Breast epithelium (tissue), 3 donors: ENCODE measurements around the gene INCA1.

Experiments
- CTCF ChIP-seq, 3 donors: fragments of 450-650 bp; IDR thresholded peaks; one replicate each; pipeline ENCODE4 v1.5.1; 2016 to 2017; ENCODE audit warnings: antibody characterized with exemption in 3 of 3, mild to moderate bottlenecking in 3 of 3, moderate library complexity in 3 of 3
- POLR2A ChIP-seq: fragments of 450-650 bp; IDR thresholded peaks from one replicate; pipeline ENCODE4 v1.6.1; 2016; ENCODE audit warnings: antibody characterized with exemption, mild to moderate bottlenecking, moderate library complexity

DNA sequence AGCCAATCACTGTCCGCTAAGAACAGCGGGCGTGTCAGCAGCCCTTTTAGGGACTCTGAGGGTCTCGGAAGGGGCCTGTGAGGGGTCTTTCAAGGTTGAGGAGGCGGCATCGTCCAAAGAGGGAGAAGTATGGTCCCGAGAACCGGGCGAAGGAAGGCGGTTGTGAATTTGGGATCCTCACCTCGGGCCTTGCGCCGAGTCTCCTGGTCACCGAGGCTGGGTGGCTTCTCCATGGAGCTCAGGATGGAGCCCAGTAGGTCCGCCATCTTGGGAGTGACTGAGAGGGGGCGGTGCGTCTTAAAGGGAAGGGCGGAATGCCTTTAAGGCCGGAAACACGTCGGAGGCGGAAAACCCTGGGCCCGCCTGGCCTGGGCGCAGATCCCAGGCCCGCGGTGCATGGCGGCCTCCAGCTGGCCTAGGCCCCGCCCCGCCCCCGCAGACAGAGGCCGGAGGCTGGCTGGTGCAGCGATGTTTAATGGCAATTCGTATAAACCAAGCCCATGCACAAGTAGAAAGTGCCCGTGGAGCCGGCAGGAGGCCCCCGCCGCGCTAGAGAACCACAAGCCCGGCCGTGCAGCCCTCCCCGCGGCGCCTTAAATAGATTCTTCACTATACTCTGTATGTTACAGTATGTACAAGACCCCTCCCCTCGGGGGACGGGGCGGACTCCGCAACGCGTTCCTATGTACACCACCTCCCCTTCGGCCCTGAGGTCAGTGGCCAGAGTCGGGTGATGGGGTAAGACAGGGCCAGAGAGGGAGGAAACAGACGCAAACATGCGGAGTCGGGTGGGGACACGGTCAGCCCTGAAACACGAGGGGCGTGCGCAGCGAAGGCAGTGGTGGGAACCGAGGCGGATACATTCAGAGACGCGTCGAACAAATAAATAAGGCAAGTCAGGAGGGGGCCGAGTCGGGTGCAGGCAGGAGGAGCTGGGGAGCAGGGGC, 29.5 kb downstream of the INCA1 start, which contains the start of gene SPAG7:
- TF ChIP-seq POLR2A (peak; percentile 73), CTCF (IDR thresholded peaks at IDR 0.05) (no peak)
